Measurements from ENCODE around the gene GALNT18. TPM values are rescaled to one million over a fixed set of nuclear protein-coding genes. Genes with fewer than 3 reads are reported as not detected.

GALNT18 gene
- total RNA-seq, 1 experiment from 2014 or later, result not detected

- Histone ChIP-seq H4K20me1 (ENCODE audit: insufficient read depth) (no peaks in the 10 kb centered on the region), H3K27ac (no peak overlapping the region), H3K36me3 (ENCODE audit: low read depth) (no peaks in the 10 kb centered on the region), H3K9me2 (ENCODE audit: insufficient read depth) (no peaks in the 10 kb centered on the region), H3K4me1 (replicated peaks; ENCODE audit: insufficient read depth) (no peaks in the 10 kb centered on the region), H3F3A (ENCODE audit: insufficient read depth, low read depth) (no peaks in the 10 kb centered on the region), H2AFZ (no peak overlapping the region), H3K4me3 (no peak overlapping the region), H3K27me3 (ENCODE audit: insufficient read depth, low read depth) (peaks cover 5% of the 10 kb centered on the region; the same call in 1 of the 2 replicates), H3K79me2 (ENCODE audit: low read depth) (no peaks in the 10 kb centered on the region), H3K4me2 (no peak overlapping the region), H3K9me3 (ENCODE audit: insufficient read depth, low read depth) (no peaks in the 10 kb centered on the region)
- no peak for TF ChIP-seq EZH2 (IDR thresholded peaks at IDR 0.05; ENCODE audit: low read depth)
- TF ChIP-seq CTCF (conservative IDR thresholded peaks at IDR 0.05), result no peak
- POLR2A ChIA-PET (ENCODE audit: unreplicated experiment), result no interaction called here
- CTCF ChIA-PET, result interaction anchor here (0.6 to 0.7 kb wide), 3 partner anchors 204 to 502 kb away, joined by 3 to 11 read pairs (median 9); no protein-coding TSS in a partner anchor
- intact Hi-C loops (cut with micrococcal nuclease; ENCODE audit: unreplicated experiment), result no loop called here
- DNase-seq, result no peak
- BruUV-seq (replicated peaks), result no TSS peak
Observed at GRCh38 chr11:11239959-11240358, 381.8 kb downstream of the GALNT18 start.

GRCh38 chr11:11237070-11237832, 384.6 kb downstream of the GALNT18 start:
- Histone ChIP-seq H3K4me1 (replicated peaks; ENCODE audit: insufficient read depth) (no peaks in the 10 kb centered on the region), H3F3A (ENCODE audit: insufficient read depth, low read depth) (no peaks in the 10 kb centered on the region), H3K27me3 (ENCODE audit: insufficient read depth, low read depth) (peaks cover 19% of the 10 kb centered on the region; the same call in 1 of the 2 replicates), H3K9me2 (ENCODE audit: insufficient read depth) (no peaks in the 10 kb centered on the region), H3K27ac (no peak overlapping the region), H3K4me2 (no peak overlapping the region), H3K79me2 (ENCODE audit: low read depth) (no peaks in the 10 kb centered on the region), H3K36me3 (ENCODE audit: low read depth) (no peaks in the 10 kb centered on the region), H4K20me1 (ENCODE audit: insufficient read depth) (no peaks in the 10 kb centered on the region), H3K9me3 (ENCODE audit: insufficient read depth, low read depth) (no peaks in the 10 kb centered on the region), H2AFZ (no peak overlapping the region), H3K4me3 (no peak overlapping the region)
- no TSS peak for BruUV-seq (replicated peaks)
- TF ChIP-seq CTCF (conservative IDR thresholded peaks at IDR 0.05) (no peak), EZH2 (IDR thresholded peaks at IDR 0.05; ENCODE audit: low read depth) (no peak)
- intact Hi-C loops (cut with micrococcal nuclease; ENCODE audit: unreplicated experiment), result no loop called here
- no peak for DNase-seq
- ChIA-PET CTCF (no interaction called here), POLR2A (ENCODE audit: unreplicated experiment) (no interaction called here)

GRCh38 chr11:11236498-11237059, 385.2 kb downstream of the GALNT18 start:
- Histone ChIP-seq H4K20me1 (ENCODE audit: insufficient read depth) (no peaks in the 10 kb centered on the region), H3K79me2 (ENCODE audit: low read depth) (no peaks in the 10 kb centered on the region), H3K4me2 (no peak overlapping the region), H3K27me3 (ENCODE audit: insufficient read depth, low read depth) (peaks cover 20% of the 10 kb centered on the region; the same call in 1 of the 2 replicates), H3K4me1 (replicated peaks; ENCODE audit: insufficient read depth) (no peaks in the 10 kb centered on the region), H3K27ac (no peak overlapping the region), H3K9me2 (ENCODE audit: insufficient read depth) (no peaks in the 10 kb centered on the region), H3K36me3 (ENCODE audit: low read depth) (no peaks in the 10 kb centered on the region), H3K9me3 (ENCODE audit: insufficient read depth, low read depth) (no peaks in the 10 kb centered on the region), H2AFZ (no peak overlapping the region), H3K4me3 (no peak overlapping the region), H3F3A (ENCODE audit: insufficient read depth, low read depth) (no peaks in the 10 kb centered on the region)
- intact Hi-C loops (cut with micrococcal nuclease; ENCODE audit: unreplicated experiment), result no loop called here
- POLR2A ChIA-PET (ENCODE audit: unreplicated experiment), result no interaction called here
- BruUV-seq (replicated peaks), result no TSS peak
- CTCF ChIA-PET, result no interaction called here
- no peak for TF ChIP-seq CTCF (conservative IDR thresholded peaks at IDR 0.05)
- DNase-seq, result no peak
